Glomerular endothelial cell (primary cell): Measurements from ENCODE around the gene TAC1. TPM values are rescaled to one million over a fixed set of nuclear protein-coding genes. Genes with fewer than 3 reads are reported as not detected.

ENCODE experiments used
- total RNA-seq: library from RNA; depleted of rRNA; stranded (reverse); fragments of >200 nt; gene quantifications from 2 replicates; pipeline ENCODE4 v1.2.3, GENCODE V29; 2015

TAC1 gene
- total RNA-seq, 1 donor from 2014 or later, result not detected

Other genes starting within 250 kb of the TAC1 start
- gene ASNS, start 140.3 kb downstream of the TAC1 start, total RNA-seq, result 5.5 and 21.2 TPM in 2 replicates